ENCODE measurements around the gene SEMA3C.
"Not testable (repeated sequence)": the region's sequence is repeated elsewhere in the genome, so short reads cannot be mapped to it uniquely, and the experiment has no call there.

Gene SEMA3C

GRCh38 chr7:80918909-80919721, at the start of gene SEMA3C:
Gene SEMA3C (minus strand): TSS chr7:80919051. CDS start chr7:80916781, 2,270 bp downstream.
- peak in 1 of 2 donors; percentile 41 for DNase-seq

GRCh38 chr7:80968606-80969005, 49.8 kb upstream of the SEMA3C start:
- DNase-seq = no peak

DNA sequence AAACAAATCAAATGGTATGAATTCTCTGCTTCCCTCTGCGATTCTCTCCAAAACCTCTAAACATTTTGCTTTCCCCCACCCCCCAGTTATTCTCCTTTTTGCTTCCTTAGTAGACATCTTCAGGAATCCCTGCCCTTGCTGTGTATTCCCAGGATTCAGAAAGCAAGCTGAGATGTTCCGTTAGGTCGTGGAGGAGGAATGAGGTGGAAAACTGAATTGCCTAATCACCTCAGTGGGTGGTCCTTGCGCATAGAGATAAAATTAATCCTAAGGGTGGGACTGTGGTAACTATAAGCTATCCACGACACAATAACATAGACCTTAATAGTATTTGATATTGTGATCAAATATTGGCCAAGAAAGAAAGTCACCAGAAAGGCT, 49.1 kb upstream of the SEMA3C start:
- DNase-seq = no peak

DNA sequence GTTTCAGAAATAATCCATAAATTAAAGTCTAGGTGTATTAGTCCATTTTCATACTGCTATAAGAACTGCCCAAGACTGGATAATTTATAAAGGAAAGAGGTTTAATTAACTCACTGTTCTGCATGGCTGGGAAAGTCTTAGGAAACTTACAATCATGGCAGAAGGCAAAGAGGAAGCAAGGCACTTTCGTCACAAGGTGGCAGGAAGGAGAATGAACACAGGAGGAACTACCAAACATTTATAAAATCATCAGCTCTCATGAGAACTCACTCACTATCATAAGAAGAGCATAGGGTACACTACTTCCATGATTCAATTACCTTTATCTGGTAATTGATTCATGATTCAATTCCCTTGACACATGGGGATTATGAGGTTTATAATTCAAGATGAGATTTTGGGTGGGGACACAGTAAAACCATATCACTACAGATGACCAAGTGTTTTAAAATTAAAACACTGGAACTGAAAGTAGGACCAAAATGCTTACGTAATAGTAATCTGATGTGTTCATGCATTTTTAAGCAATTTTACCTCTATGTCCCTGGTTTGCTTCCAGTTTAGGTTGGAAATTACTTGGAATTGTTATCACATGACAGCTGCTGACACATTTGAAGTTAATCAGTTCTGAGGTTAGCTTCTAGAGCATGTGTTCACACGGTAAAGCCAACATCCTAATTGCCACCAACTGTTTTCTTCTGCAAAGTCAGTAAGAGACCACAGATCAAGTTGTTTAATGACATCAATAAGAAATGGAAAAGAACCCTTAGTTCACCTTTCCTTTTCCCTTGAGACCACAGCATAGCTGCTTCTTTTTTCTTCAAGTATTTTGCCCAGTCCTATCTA, 48.4 kb upstream of the SEMA3C start:
- no peak for DNase-seq

- no peak for DNase-seq
Observed at GRCh38 chr7:80960244-80960795, 41.5 kb upstream of the SEMA3C start.

GRCh38 chr7:80957226-80957777, 38.5 kb upstream of the SEMA3C start:
- no peak for DNase-seq

GRCh38 chr7:80954191-80954590, 35.3 kb upstream of the SEMA3C start:
- no peak for DNase-seq

- DNase-seq = no peak
Observed at GRCh38 chr7:80950550-80950967, 31.7 kb upstream of the SEMA3C start.

- no peak for DNase-seq
Observed at GRCh38 chr7:80949449-80949848, 30.6 kb upstream of the SEMA3C start.

DNA sequence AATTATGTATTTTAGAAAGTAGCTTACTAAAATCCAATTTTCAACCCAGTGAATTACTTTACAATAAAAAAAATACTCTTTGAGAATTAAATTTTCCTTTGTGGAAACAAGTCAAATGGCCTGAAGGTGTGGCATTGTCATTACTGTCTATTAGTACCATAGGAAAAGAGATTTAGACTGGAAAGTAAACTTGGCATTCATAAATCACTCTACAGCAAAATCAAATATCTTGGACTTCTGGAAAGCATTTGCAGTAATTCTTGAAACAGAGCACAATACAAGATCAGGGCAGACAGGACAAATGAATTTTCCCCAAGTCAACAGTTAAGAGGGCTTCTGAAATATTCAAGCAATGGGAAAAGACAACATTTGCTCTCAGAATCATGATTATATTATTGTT, 28.0 kb upstream of the SEMA3C start:
- no peak for DNase-seq

GRCh38 chr7:80945976-80946375, 27.1 kb upstream of the SEMA3C start:
- no peak for DNase-seq

DNA sequence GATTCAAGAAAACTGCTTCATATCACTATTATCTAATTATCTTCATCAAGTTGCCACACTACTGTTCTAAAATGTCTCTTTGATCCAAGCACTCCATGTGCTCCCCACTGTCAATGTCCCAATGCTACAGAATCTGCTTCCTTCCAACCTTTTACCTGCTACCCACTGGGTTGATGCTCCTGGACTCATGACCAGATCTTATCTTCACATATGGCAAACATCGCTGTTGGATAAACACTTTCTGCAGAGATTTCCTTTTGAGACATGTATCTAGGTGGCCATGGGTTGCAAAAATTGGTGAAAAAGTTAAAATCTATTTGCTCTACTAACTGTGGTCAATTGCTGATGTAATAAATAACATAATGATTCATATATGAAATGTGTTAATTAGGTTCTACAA, 24.5 kb upstream of the SEMA3C start:
- no peak for DNase-seq

- DNase-seq = no peak
Observed at GRCh38 chr7:80942261-80943041, 23.6 kb upstream of the SEMA3C start.

DNA sequence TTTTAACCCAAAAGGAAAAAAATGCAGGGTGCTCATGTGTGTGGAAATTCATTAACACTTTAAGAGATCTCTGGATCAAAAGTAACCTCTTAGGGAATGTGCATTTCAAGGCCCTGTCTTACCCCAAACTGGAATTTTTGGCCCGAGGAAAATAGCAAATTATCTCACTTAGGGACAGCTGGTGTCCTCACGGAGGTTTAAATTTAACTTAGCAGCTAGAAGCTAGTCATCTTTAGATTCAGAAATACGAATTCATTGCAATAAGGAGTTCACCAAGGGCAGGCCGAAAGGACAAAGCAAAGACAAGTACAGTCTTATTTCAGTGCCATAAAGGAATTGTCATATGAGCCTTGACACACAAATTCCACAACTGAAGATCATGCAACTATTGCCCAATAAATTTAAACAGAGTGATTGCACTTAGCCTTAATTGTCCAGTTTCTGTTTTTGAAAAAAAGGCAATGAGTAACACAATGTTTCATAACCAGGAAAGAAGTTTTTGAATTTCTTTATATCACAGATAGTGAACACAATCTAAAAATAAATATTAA, 22.4 kb upstream of the SEMA3C start:
- DNase-seq = no peak

DNA sequence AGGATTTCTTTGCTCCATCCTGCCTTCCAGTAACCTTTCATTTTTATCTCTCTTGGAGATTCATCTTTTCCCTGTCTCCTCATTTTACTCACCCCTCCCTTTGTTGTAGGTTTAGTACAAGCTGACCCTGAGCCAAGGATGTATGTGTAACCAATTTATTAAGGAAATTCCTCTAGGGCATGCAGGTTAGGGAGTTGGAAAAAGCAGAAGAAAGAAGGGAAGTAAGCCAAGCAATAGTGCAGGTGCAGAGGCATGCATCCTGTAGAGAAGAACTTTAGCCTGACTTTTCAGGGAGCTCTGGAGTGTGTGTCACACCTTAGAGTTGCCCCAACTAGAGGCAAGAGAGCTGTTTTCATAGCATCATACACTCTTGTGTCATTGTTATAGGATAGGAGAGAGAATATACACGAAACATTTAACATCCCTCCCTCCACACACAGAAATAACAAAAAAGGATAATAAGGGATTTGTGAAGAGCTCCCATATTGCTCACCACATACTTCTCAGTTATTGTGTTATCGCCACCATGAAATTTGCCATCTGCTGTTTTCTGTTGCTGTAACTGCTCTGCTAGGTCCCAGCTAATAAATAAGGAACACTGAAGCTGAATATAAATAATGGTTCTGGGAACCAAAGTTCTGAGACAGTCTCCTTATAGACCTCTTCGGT, 21.8 kb upstream of the SEMA3C start:
- DNase-seq = no peak

DNA sequence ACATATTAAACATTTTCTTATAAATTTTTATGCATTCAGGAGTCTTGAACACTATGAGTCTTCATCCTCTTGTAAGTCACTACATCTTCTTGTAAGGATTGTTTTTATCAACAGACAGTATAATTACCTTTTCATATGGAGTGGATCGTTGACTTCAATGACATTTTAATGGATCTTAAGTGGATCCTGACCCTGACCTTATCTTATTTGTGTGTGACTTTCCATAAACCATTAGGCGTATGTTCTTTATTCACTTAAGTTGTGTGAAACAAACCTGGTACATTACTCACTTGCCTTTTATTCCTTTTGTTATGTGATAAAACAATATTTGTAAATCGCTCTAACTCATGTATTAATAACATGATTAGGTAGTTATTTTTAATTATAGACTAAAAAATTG, 18.5 kb upstream of the SEMA3C start:
- no peak for DNase-seq

GRCh38 chr7:80935991-80936780, 17.3 kb upstream of the SEMA3C start:
- no peak for DNase-seq

DNA sequence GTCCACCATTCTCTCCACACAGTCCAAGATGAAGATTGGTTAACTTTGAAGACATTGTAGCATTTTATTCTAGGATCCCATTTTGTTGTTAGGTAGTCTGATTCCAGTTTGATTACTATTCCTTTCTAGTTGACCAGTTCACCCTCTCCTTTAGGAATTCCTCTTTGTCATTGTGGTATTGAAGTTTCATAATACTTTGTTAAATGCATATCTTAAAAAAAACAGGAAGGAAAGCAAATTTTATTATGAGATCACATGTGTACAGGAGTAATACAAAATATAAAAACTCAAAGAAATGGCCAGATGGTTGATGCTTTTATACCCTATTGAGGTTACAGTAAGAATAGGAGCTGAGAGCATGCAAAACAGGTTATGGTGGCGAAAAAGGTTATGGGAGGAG, 15.5 kb upstream of the SEMA3C start:
- no peak for DNase-seq

DNA sequence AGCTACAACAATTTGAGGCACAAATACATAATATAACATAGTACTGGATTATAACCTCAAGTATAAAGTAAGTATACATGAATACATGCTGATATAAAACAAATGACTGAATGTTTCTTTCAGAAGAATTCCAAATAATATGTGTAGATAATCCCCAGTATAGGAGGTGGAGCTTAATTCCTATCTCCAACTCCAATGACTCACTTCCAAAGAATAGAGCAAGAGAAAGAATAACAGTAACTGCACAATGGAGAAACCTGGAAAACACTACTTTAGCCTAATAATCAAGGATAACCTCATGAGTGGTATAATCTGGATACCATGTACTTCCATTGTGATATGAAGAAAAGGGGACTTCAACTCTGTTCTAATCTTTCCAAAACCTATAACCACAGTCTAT, 13.7 kb upstream of the SEMA3C start:
- no peak for DNase-seq

DNA sequence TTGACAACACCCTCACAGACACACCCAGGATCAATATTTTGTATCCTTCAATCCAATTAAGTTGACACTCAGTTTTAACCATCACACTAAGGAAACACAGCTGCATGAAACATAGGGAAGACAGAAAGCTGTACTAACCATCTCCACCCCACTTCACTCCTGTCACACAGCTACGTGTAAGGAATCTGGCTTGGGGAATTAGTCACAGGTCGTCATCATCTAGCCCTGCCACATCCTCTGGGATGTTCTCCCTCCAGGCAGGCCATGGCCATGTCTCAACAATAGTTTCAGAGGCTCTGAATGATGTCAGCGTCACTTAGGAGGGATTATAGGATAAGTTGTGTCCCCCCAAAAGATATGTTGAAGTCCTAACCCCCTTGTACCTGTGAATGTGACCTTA, 10.8 kb upstream of the SEMA3C start:
- DNase-seq = no peak

GRCh38 chr7:80926955-80927354, 8.1 kb upstream of the SEMA3C start:
- DNase-seq = not testable (repeated sequence)
